Vagina (tissue), 2 donors: Measurements from ENCODE around the gene SPATA33. TPM values are rescaled to one million over a fixed set of nuclear protein-coding genes. Genes with fewer than 3 reads are reported as not detected.
"Not testable (repeated sequence)": the region's sequence is repeated elsewhere in the genome, so short reads cannot be mapped to it uniquely, and the experiment has no call there.

Source experiments
- DNase-seq, 2 donors: peaks; one replicate each; pipeline ENCODE4 v3.0.0-alpha.2; 2017; ENCODE audit errors: extremely low spot score in 2 of 2
- H3K27ac ChIP-seq: fragments of 200-600 bp; sonication (generic); one replicate; pipeline ENCODE4 v1.5.1; 2019
- H3K27me3 ChIP-seq: fragments of 200-600 bp; sonication (generic); one replicate; pipeline ENCODE4 v1.5.1; 2019
- H3K36me3 ChIP-seq, 2 donors: fragments of 200-600 bp; sonication (generic); one replicate each; pipeline ENCODE4 v1.5.1; 2017 to 2019
- H3K4me1 ChIP-seq: fragments of 200-600 bp; sonication (generic); one replicate; pipeline ENCODE4 v1.5.1; 2019
- H3K4me3 ChIP-seq, 2 donors: fragments of 200-600 bp; sonication (generic); 1 replicate in 1 of 2; 2 replicates in 1 of 2; pipeline ENCODE4 v1.5.1; 2016 to 2019
- H3K9me3 ChIP-seq: fragments of 200-600 bp; sonication (generic); one replicate; pipeline ENCODE4 v1.5.1; 2019
- CTCF ChIP-seq, 3 experiments: fragments of 450-650 bp in 2 of 3; fragments of 200-600 bp in 1 of 3; sonication (generic) in 1 of 3; IDR thresholded peaks; one replicate each; pipeline ENCODE4 v1.5.1; 2017 to 2019; ENCODE audit warnings: antibody characterized with exemption in 3 of 3, mild to moderate bottlenecking in 2 of 3, moderate library complexity in 2 of 3
- POLR2A ChIP-seq, 2 donors: fragments of 450-650 bp; IDR thresholded peaks; one replicate each; pipeline ENCODE4 v1.6.1; 2017; ENCODE audit warnings: antibody characterized with exemption in 2 of 2, mild to moderate bottlenecking in 2 of 2, moderate library complexity in 2 of 2
- POLR2AphosphoS5 ChIP-seq, 2 donors: sonication (generic); formaldehyde crosslinking; IDR thresholded peaks; one replicate each; pipeline ENCODE4 v1.9.0; 2017; ENCODE audit warnings: antibody characterized with exemption in 2 of 2, mild to moderate bottlenecking in 2 of 2, low read depth in 1 of 2; ENCODE audit not compliant: insufficient read depth in 1 of 2
- intact Hi-C: fragments of 100-400 bp; cut with DNase I; formaldehyde crosslinking; loops from one replicate; pipeline ENCODE4 v1.15.1; 2023
- total RNA-seq: library from RNA; depleted of rRNA; stranded (reverse); fragments of >200 nt; gene quantifications from one replicate; pipeline ENCODE4 v1.2.3, GENCODE V29; 2016

SPATA33 gene
- total RNA-seq, 1 donor from 2014 or later, result 5.2 TPM

- Histone ChIP-seq H3K4me3 (no peak overlapping the region), H3K27me3 (no peaks in the 10 kb centered on the region), H3K36me3 (no peaks in the 10 kb centered on the region), H3K4me1 (peaks cover 4% of the 10 kb centered on the region), H3K27ac (no peak overlapping the region), H3K9me3 (no peaks in the 10 kb centered on the region)
- DNase-seq, result no peak
- no peak for TF ChIP-seq POLR2A (IDR thresholded peaks at IDR 0.05)
- no peak for TF ChIP-seq POLR2AphosphoS5 (IDR thresholded peaks at IDR 0.05; ENCODE audit: insufficient read depth in 1 of 2, low read depth in 1 of 2)
- TF ChIP-seq CTCF (IDR thresholded peaks at IDR 0.05), result no peak
- intact Hi-C loops, result no loop called here
These were observed 11.1 kb downstream of the SPATA33 start for GRCh38 chr16:89668790-89669158.

DNA sequence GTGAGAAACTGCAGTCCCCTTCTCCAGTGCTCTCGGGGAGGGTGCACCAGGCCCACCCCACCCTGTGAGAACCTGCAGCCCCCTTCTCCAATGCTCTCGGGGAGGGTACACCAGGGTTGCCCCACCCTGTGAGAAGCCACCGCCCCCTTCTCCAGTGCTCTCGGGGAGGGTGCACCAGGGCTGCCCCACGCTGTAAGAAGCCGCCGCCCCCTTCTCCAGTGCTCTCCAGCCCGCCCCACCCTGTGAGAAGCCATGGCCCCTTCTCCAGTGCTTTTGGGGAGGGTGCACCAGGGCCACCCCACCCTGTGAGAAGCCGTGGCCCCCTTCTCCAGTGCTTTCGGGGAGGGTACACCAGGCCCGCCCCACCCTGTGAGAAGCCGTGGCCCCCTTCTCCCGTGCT is 12.1 kb downstream of the SPATA33 start:
- Histone ChIP-seq H3K4me3 (no peak overlapping the region), H3K4me1 (peaks cover 4% of the 10 kb centered on the region), H3K27ac (no peak overlapping the region), H3K27me3 (no peaks in the 10 kb centered on the region), H3K9me3 (no peaks in the 10 kb centered on the region), H3K36me3 (no peaks in the 10 kb centered on the region)
- intact Hi-C loops, result no loop called here
- DNase-seq, result no peak
- TF ChIP-seq CTCF (IDR thresholded peaks at IDR 0.05), result no peak
- no peak for TF ChIP-seq POLR2AphosphoS5 (IDR thresholded peaks at IDR 0.05; ENCODE audit: insufficient read depth in 1 of 2, low read depth in 1 of 2)
- no peak for TF ChIP-seq POLR2A (IDR thresholded peaks at IDR 0.05)

DNA sequence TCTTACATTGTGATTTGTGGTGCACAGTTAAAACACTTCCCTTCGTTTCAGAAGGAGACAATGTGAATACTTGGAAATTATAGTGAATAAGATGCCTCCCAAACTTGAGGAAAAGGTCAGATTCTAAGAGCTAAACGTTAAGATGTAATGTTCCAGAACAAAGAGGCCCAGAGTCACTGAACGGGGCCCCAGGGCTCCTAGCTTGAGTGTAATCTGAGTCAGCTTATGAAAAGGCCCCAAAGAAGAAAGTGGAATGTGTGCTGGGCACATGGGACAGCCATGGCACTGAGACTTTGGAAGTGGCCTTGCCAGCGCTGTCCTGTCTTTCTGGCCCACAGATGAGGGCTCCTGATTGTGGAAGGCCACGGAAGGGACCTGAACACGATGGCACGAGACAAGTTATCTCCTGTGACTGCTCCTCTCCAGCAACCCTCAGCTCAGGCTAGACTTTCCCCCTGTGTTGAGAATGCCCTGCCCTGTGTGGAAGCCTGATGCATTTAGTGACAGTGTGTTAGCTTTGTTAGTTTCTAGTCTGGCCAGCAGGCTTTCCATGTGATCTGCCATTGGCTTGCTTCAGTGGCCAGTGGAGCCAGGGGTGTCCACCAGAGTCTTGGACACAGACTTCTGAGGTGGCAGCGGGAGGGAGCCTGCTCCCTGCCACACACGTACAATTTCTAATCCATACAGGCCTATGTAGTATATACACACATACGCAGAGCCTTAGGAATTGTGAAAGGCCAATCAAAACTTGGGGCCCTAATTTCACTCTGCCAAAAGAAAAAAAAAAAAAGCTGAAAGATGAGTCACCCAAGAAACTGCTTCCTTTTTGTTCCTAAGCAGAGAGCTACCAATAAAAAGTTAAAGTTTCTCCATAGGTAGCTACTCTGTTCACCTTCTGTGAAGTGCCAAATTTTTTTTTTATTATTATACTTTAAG is 13.1 kb downstream of the SPATA33 start:
- no peak for TF ChIP-seq CTCF (IDR thresholded peaks at IDR 0.05)
- TF ChIP-seq POLR2AphosphoS5 (IDR thresholded peaks at IDR 0.05; ENCODE audit: insufficient read depth in 1 of 2, low read depth in 1 of 2), result no peak
- no peak for TF ChIP-seq POLR2A (IDR thresholded peaks at IDR 0.05)
- Histone ChIP-seq H3K27me3 (no peaks in the 10 kb centered on the region), H3K4me3 (no peak overlapping the region), H3K36me3 (no peaks in the 10 kb centered on the region), H3K9me3 (no peaks in the 10 kb centered on the region), H3K4me1 (peaks cover 4% of the 10 kb centered on the region), H3K27ac (no peak overlapping the region)
- intact Hi-C loops, result no loop called here
- DNase-seq, result no peak

GRCh38 chr16:89671565-89671964 is 13.9 kb downstream of the SPATA33 start:
- H3K27ac ChIP-seq, H3K4me1 ChIP-seq, DNase-seq, intact Hi-C loops, H3K4me3 ChIP-seq, H3K9me3 ChIP-seq, H3K27me3 ChIP-seq, H3K36me3 ChIP-seq: not testable (repeated sequence)

- Histone ChIP-seq H3K36me3 (no peaks in the 10 kb centered on the region), H3K9me3 (no peaks in the 10 kb centered on the region), H3K4me1 (peaks cover 4% of the 10 kb centered on the region), H3K4me3 (no peak overlapping the region), H3K27ac (no peak overlapping the region), H3K27me3 (no peaks in the 10 kb centered on the region)
- intact Hi-C loops, result no loop called here
- no peak for DNase-seq
- TF ChIP-seq POLR2A (IDR thresholded peaks at IDR 0.05) (no peak), POLR2AphosphoS5 (IDR thresholded peaks at IDR 0.05; ENCODE audit: insufficient read depth in 1 of 2, low read depth in 1 of 2) (no peak), CTCF (IDR thresholded peaks at IDR 0.05) (no peak)
These were observed 14.7 kb downstream of the SPATA33 start for GRCh38 chr16:89672177-89672941.
